ENCODE data around the gene COL25A1. TPM values are rescaled to one million over a fixed set of nuclear protein-coding genes. Genes with fewer than 3 reads are reported as not detected.

The COL25A1 gene
- total and polyA plus RNA-seq, 5 donors from 2014 or later: 0.19 TPM; not detected in 4

GRCh38 chr4:109211671-109212070, 90.8 kb downstream of the COL25A1 start:
- no peaks in the 10 kb centered on the region for H3K9me3 Mint-ChIP-seq
- no peak for DNase-seq
- Histone ChIP-seq H3K27me3 (ENCODE audit: control insufficient read depth, insufficient read depth, low read length) (no peaks in the 10 kb centered on the region), H3K4me3 (ENCODE audit: low read depth, low read length) (no peak overlapping the region), H3K36me3 (ENCODE audit: control insufficient read depth, insufficient read depth, low read length) (no peaks in the 10 kb centered on the region), H3K9me3 (ENCODE audit: control insufficient read depth in 2 of 2, low read length in 2 of 2) (no peaks in the 10 kb centered on the region), H3K27ac (ENCODE audit: insufficient read depth, low read length, poor library complexity, severe bottlenecking) (no peak overlapping the region), H3K4me1 (ENCODE audit: control insufficient read depth, insufficient read depth, low read length, poor library complexity, severe bottlenecking) (no peaks in the 10 kb centered on the region)
- no peaks in the 10 kb centered on the region for H3K36me3 Mint-ChIP-seq
- ATAC-seq (ENCODE audit: low read depth in 2 of 2): no peak
- H3K27ac Mint-ChIP-seq: no peak overlapping the region
- no peaks in the 10 kb centered on the region for H3K27me3 Mint-ChIP-seq
- H3K4me3 Mint-ChIP-seq: no peak overlapping the region
- H3K4me1 Mint-ChIP-seq: no peaks in the 10 kb centered on the region

GRCh38 chr4:109209647-109210046, 92.8 kb downstream of the COL25A1 start:
- Histone ChIP-seq H3K4me3 (ENCODE audit: low read depth, low read length) (no peak overlapping the region), H3K36me3 (ENCODE audit: control insufficient read depth, insufficient read depth, low read length) (no peaks in the 10 kb centered on the region), H3K27ac (ENCODE audit: insufficient read depth, low read length, poor library complexity, severe bottlenecking) (no peak overlapping the region), H3K9me3 (ENCODE audit: control insufficient read depth in 2 of 2, low read length in 2 of 2) (no peaks in the 10 kb centered on the region), H3K4me1 (ENCODE audit: control insufficient read depth, insufficient read depth, low read length, poor library complexity, severe bottlenecking) (no peaks in the 10 kb centered on the region), H3K27me3 (ENCODE audit: control insufficient read depth, insufficient read depth, low read length) (no peaks in the 10 kb centered on the region)
- Mint-ChIP-seq H3K27me3 (peaks cover 7% of the 10 kb centered on the region), H3K4me3 (no peak overlapping the region), H3K27ac (no peak overlapping the region), H3K9me3 (no peaks in the 10 kb centered on the region), H3K36me3 (no peaks in the 10 kb centered on the region), H3K4me1 (no peaks in the 10 kb centered on the region)
- DNase-seq (no peak), ATAC-seq (ENCODE audit: low read depth in 2 of 2) (no peak)

- Mint-ChIP-seq H3K27me3 (peaks cover 7% of the 10 kb centered on the region), H3K9me3 (no peaks in the 10 kb centered on the region), H3K4me1 (no peaks in the 10 kb centered on the region), H3K27ac (no peak overlapping the region), H3K4me3 (no peak overlapping the region), H3K36me3 (no peaks in the 10 kb centered on the region)
- ATAC-seq (ENCODE audit: low read depth in 2 of 2): no peak
- no peak for DNase-seq
- no peak overlapping the region for H3K4me3 ChIP-seq (ENCODE audit: low read depth, low read length)
- no peaks in the 10 kb centered on the region for H3K27me3 ChIP-seq (ENCODE audit: control insufficient read depth, insufficient read depth, low read length)
- no peaks in the 10 kb centered on the region for H3K4me1 ChIP-seq (ENCODE audit: control insufficient read depth, insufficient read depth, low read length, poor library complexity, severe bottlenecking)
- H3K36me3 ChIP-seq (ENCODE audit: control insufficient read depth, insufficient read depth, low read length): no peaks in the 10 kb centered on the region
- H3K9me3 ChIP-seq (ENCODE audit: control insufficient read depth in 2 of 2, low read length in 2 of 2): no peaks in the 10 kb centered on the region
- H3K27ac ChIP-seq (ENCODE audit: insufficient read depth, low read length, poor library complexity, severe bottlenecking): no peak overlapping the region
These were observed 94.6 kb downstream of the COL25A1 start for GRCh38 chr4:109207898-109208297.

- DNase-seq: no peak
- no peaks in the 10 kb centered on the region for H3K9me3 Mint-ChIP-seq
These were observed 95.4 kb downstream of the COL25A1 start for GRCh38 chr4:109207061-109207460.

GRCh38 chr4:109206620-109207019, 95.8 kb downstream of the COL25A1 start:
- no peaks in the 10 kb centered on the region for H3K9me3 ChIP-seq (ENCODE audit: control insufficient read depth in 2 of 2, low read length in 2 of 2)
- no peak for DNase-seq
- Mint-ChIP-seq H3K36me3 (no peaks in the 10 kb centered on the region), H3K4me3 (no peak overlapping the region), H3K4me1 (no peaks in the 10 kb centered on the region), H3K27ac (no peak overlapping the region), H3K27me3 (peaks cover 13% of the 10 kb centered on the region), H3K9me3 (no peaks in the 10 kb centered on the region)
- H3K27me3 ChIP-seq (ENCODE audit: control insufficient read depth, insufficient read depth, low read length): no peaks in the 10 kb centered on the region
- no peak overlapping the region for H3K27ac ChIP-seq (ENCODE audit: insufficient read depth, low read length, poor library complexity, severe bottlenecking)
- no peaks in the 10 kb centered on the region for H3K36me3 ChIP-seq (ENCODE audit: control insufficient read depth, insufficient read depth, low read length)
- no peak overlapping the region for H3K4me3 ChIP-seq (ENCODE audit: low read depth, low read length)
- no peaks in the 10 kb centered on the region for H3K4me1 ChIP-seq (ENCODE audit: control insufficient read depth, insufficient read depth, low read length, poor library complexity, severe bottlenecking)
- ATAC-seq (ENCODE audit: low read depth in 2 of 2): no peak

More at GRCh38 chr4:109207061-109207460, 95.4 kb downstream of the COL25A1 start:
- H3K4me3 ChIP-seq (ENCODE audit: low read depth, low read length): no peak overlapping the region
- no peak overlapping the region for H3K27ac Mint-ChIP-seq
- H3K27ac ChIP-seq (ENCODE audit: insufficient read depth, low read length, poor library complexity, severe bottlenecking): no peak overlapping the region
- no peaks in the 10 kb centered on the region for H3K4me1 Mint-ChIP-seq
- H3K9me3 ChIP-seq (ENCODE audit: control insufficient read depth in 2 of 2, low read length in 2 of 2): no peaks in the 10 kb centered on the region
- ATAC-seq (ENCODE audit: low read depth in 2 of 2): no peak
- no peaks in the 10 kb centered on the region for H3K4me1 ChIP-seq (ENCODE audit: control insufficient read depth, insufficient read depth, low read length, poor library complexity, severe bottlenecking)
- no peaks in the 10 kb centered on the region for H3K27me3 ChIP-seq (ENCODE audit: control insufficient read depth, insufficient read depth, low read length)
- peaks cover 11% of the 10 kb centered on the region for H3K27me3 Mint-ChIP-seq
- no peak overlapping the region for H3K4me3 Mint-ChIP-seq
- H3K36me3 Mint-ChIP-seq: no peaks in the 10 kb centered on the region
- no peaks in the 10 kb centered on the region for H3K36me3 ChIP-seq (ENCODE audit: control insufficient read depth, insufficient read depth, low read length)

GRCh38 chr4:109205186-109205585, 97.3 kb downstream of the COL25A1 start:
- H3K9me3 Mint-ChIP-seq: peaks cover 0 to 2% (median 0%) of the 10 kb centered on the region in 7 donors
- no peaks in the 10 kb centered on the region for H3K27me3 ChIP-seq (ENCODE audit: control insufficient read depth, insufficient read depth, low read length)

GRCh38 chr4:109199585-109199984, 102.9 kb downstream of the COL25A1 start:
- Mint-ChIP-seq H3K27me3 (peaks cover 12% of the 10 kb centered on the region), H3K36me3 (no peaks in the 10 kb centered on the region), H3K27ac (no peak overlapping the region), H3K9me3 (peaks cover 0 to 2% (median 0%) of the 10 kb centered on the region in 7 donors), H3K4me3 (no peak overlapping the region), H3K4me1 (no peaks in the 10 kb centered on the region)
- Histone ChIP-seq H3K4me1 (ENCODE audit: control insufficient read depth, insufficient read depth, low read length, poor library complexity, severe bottlenecking) (no peaks in the 10 kb centered on the region), H3K36me3 (ENCODE audit: control insufficient read depth, insufficient read depth, low read length) (no peaks in the 10 kb centered on the region), H3K9me3 (ENCODE audit: control insufficient read depth in 2 of 2, low read length in 2 of 2) (no peaks in the 10 kb centered on the region), H3K4me3 (ENCODE audit: low read depth, low read length) (no peak overlapping the region), H3K27me3 (ENCODE audit: control insufficient read depth, insufficient read depth, low read length) (no peaks in the 10 kb centered on the region), H3K27ac (ENCODE audit: insufficient read depth, low read length, poor library complexity, severe bottlenecking) (no peak overlapping the region)
- ATAC-seq (ENCODE audit: low read depth in 2 of 2) (no peak), DNase-seq (no peak)

More at GRCh38 chr4:109205186-109205585, 97.3 kb downstream of the COL25A1 start:
- Histone ChIP-seq H3K27ac (ENCODE audit: insufficient read depth, low read length, poor library complexity, severe bottlenecking) (no peak overlapping the region), H3K9me3 (ENCODE audit: control insufficient read depth in 2 of 2, low read length in 2 of 2) (no peaks in the 10 kb centered on the region), H3K4me1 (ENCODE audit: control insufficient read depth, insufficient read depth, low read length, poor library complexity, severe bottlenecking) (no peaks in the 10 kb centered on the region), H3K4me3 (ENCODE audit: low read depth, low read length) (no peak overlapping the region), H3K36me3 (ENCODE audit: control insufficient read depth, insufficient read depth, low read length) (no peaks in the 10 kb centered on the region)
- Mint-ChIP-seq H3K4me1 (no peaks in the 10 kb centered on the region), H3K27me3 (peaks cover 19% of the 10 kb centered on the region), H3K4me3 (no peak overlapping the region), H3K27ac (no peak overlapping the region), H3K36me3 (no peaks in the 10 kb centered on the region)
- ATAC-seq (ENCODE audit: low read depth in 2 of 2) (no peak), DNase-seq (no peak)

GRCh38 chr4:109195646-109196045, 106.8 kb downstream of the COL25A1 start:
- no peak overlapping the region for H3K27ac Mint-ChIP-seq
- ATAC-seq (ENCODE audit: low read depth in 2 of 2): no peak
- no peaks in the 10 kb centered on the region for H3K36me3 Mint-ChIP-seq
- peaks cover under 1% of the 10 kb centered on the region for H3K27me3 Mint-ChIP-seq
- H3K4me1 Mint-ChIP-seq: no peaks in the 10 kb centered on the region
- no peaks in the 10 kb centered on the region for H3K9me3 ChIP-seq (ENCODE audit: control insufficient read depth in 2 of 2, low read length in 2 of 2)
- H3K27ac ChIP-seq (ENCODE audit: insufficient read depth, low read length, poor library complexity, severe bottlenecking): no peak overlapping the region
- H3K36me3 ChIP-seq (ENCODE audit: control insufficient read depth, insufficient read depth, low read length): no peaks in the 10 kb centered on the region
- H3K4me1 ChIP-seq (ENCODE audit: control insufficient read depth, insufficient read depth, low read length, poor library complexity, severe bottlenecking): no peaks in the 10 kb centered on the region
- H3K9me3 Mint-ChIP-seq: peaks cover 0 to under 1% (median 0%) of the 10 kb centered on the region in 7 donors
- no peak for DNase-seq
- no peak overlapping the region for H3K4me3 ChIP-seq (ENCODE audit: low read depth, low read length)
- H3K4me3 Mint-ChIP-seq: no peak overlapping the region
- no peaks in the 10 kb centered on the region for H3K27me3 ChIP-seq (ENCODE audit: control insufficient read depth, insufficient read depth, low read length)

Measured in CD4-positive, CD25-positive, alpha-beta regulatory T cell (primary cell).